ENCODE data around the gene DPF3. TPM values are rescaled to one million over a fixed set of nuclear protein-coding genes. Genes with fewer than 3 reads are reported as not detected.

The DPF3 gene
- total RNA-seq, 1 experiment from 2014 or later, result not detected

DNA sequence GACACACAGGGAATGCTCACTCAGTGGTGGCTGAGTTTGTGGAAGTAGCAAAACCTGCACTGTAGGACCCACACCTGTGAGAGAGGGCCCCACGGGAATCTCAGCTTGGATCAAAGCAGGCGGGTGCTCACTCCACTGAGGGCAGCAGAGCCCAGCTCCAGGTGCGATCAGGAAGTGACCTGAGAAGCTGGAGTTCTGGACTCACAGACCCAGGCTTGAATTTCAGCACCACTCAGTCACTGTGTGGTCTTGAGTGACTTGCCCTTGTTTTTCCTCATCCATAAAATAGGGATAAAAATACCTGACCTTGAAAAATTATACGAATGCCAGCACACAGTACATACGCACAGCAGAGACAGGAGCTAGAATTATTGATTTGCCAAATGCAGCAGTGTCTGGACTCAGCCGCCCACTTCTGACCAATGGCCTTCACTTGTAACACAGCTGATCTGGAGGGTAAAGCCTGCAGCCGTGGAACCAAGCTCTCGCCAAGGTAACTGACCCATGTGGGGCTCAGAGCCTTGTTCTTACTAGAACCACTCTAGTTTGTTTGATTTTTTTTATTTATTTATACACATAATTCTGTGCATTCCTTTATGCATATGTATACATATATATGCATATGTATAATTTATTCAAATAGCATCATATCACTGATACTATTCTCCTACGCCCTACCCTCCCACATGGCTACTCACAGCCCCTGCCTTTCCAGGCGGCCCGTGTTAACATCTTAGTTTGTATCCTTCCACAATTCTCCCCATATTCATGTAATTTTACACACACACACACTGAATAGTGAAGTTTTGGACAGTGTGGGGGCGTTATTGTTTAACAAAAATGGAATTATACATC lies 53.9 kb downstream of the DPF3 start:
- no TSS peak for BruUV-seq (replicated peaks)
- no peaks in the 10 kb centered on the region for H3K79me2 ChIP-seq (ENCODE audit: low read depth)
- POLR2A ChIA-PET (ENCODE audit: unreplicated experiment), result no interaction called here

DNA sequence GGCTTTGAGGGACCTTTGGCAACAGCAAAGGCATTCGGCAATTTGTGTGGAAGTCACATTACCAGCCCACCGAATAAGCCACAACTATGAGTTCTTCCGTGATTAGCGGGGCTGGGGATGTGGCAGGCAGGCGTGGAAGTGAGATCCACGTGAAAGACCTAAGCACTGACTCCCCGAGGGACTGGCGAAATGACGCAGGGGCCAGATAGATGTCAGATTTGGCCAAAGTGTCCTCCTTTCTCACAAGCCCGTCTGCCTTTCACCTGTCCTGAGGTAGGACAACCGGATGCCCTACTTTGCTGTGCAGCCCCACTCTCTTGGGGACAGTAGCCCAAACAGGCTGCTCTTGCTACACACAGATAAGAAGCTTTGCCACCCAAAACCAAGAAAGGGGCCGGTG lies 54.5 kb downstream of the DPF3 start:
- Histone ChIP-seq H3K9me3 (ENCODE audit: insufficient read depth, low read depth) (no peaks in the 10 kb centered on the region), H3K4me3 (no peak overlapping the region), H3K9me2 (ENCODE audit: insufficient read depth) (no peaks in the 10 kb centered on the region), H4K20me1 (ENCODE audit: insufficient read depth) (no peaks in the 10 kb centered on the region), H3K27ac (no peak overlapping the region), H2AFZ (no peak overlapping the region), H3K4me2 (no peak overlapping the region), H3K4me1 (replicated peaks; ENCODE audit: insufficient read depth) (no peaks in the 10 kb centered on the region), H3K36me3 (ENCODE audit: low read depth) (no peaks in the 10 kb centered on the region), H3K79me2 (ENCODE audit: low read depth) (no peaks in the 10 kb centered on the region), H3F3A (ENCODE audit: insufficient read depth, low read depth) (no peaks in the 10 kb centered on the region), H3K27me3 (ENCODE audit: insufficient read depth, low read depth) (peaks cover 95% of the 10 kb centered on the region)
- CTCF ChIA-PET, result no interaction called here
- POLR2A ChIA-PET (ENCODE audit: unreplicated experiment), result no interaction called here
- DNase-seq, result no peak
- TF ChIP-seq CTCF (conservative IDR thresholded peaks at IDR 0.05) (no peak), EZH2 (IDR thresholded peaks at IDR 0.05; ENCODE audit: low read depth) (no peak)
- intact Hi-C loops (cut with micrococcal nuclease; ENCODE audit: unreplicated experiment), result no loop called here
- no TSS peak for BruUV-seq (replicated peaks)

More for the DNA sequence above, 53.9 kb downstream of the DPF3 start:
- no peaks in the 10 kb centered on the region for H3K36me3 ChIP-seq (ENCODE audit: low read depth)
- H3K27me3 ChIP-seq (ENCODE audit: insufficient read depth, low read depth), result peaks cover 95% of the 10 kb centered on the region
- H3K9me2 ChIP-seq (ENCODE audit: insufficient read depth), result no peaks in the 10 kb centered on the region
- H3K4me3 ChIP-seq, result no peak overlapping the region
- intact Hi-C loops (cut with micrococcal nuclease; ENCODE audit: unreplicated experiment), result no loop called here
- no peak overlapping the region for H3K27ac ChIP-seq
- H4K20me1 ChIP-seq (ENCODE audit: insufficient read depth), result no peaks in the 10 kb centered on the region
- no peaks in the 10 kb centered on the region for H3K9me3 ChIP-seq (ENCODE audit: insufficient read depth, low read depth)
- H2AFZ ChIP-seq, result no peak overlapping the region
- H3K4me2 ChIP-seq, result no peak overlapping the region
- no peaks in the 10 kb centered on the region for H3K4me1 ChIP-seq (replicated peaks; ENCODE audit: insufficient read depth)
- no peaks in the 10 kb centered on the region for H3F3A ChIP-seq (ENCODE audit: insufficient read depth, low read depth)
- TF ChIP-seq EZH2 (IDR thresholded peaks at IDR 0.05; ENCODE audit: low read depth), result no peak
- TF ChIP-seq CTCF (conservative IDR thresholded peaks at IDR 0.05), result no peak
- DNase-seq, result no peak
- CTCF ChIA-PET, result no interaction called here

DNA sequence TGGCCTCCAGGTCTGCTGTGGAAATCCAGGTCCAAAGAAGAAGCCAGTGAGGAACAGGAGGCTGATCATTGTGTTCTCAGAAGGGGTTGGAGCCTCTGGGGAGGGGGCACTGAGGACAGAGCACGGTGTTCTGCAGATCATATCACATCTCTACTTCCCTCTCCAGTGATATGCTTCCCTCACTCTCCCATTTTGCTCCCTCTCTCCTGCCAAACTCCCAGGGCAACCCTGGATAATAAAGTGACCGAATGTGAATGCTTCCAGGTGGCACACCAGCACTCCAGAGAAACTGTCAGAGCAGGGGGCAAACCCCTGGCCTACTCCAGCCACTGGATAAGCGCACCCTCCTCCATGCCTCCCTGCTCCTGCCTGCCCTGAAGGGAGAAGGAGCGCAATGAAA lies 57.8 kb downstream of the DPF3 start:
- ChIA-PET CTCF (no interaction called here), POLR2A (ENCODE audit: unreplicated experiment) (no interaction called here)
- H3K9me3 ChIP-seq (ENCODE audit: insufficient read depth, low read depth), result no peaks in the 10 kb centered on the region
- no peaks in the 10 kb centered on the region for H3K9me2 ChIP-seq (ENCODE audit: insufficient read depth)
- H3K4me3 ChIP-seq, result no peak overlapping the region
- peaks cover 95% of the 10 kb centered on the region for H3K27me3 ChIP-seq (ENCODE audit: insufficient read depth, low read depth)
- no peak for TF ChIP-seq EZH2 (IDR thresholded peaks at IDR 0.05; ENCODE audit: low read depth)
- no peak for TF ChIP-seq CTCF (conservative IDR thresholded peaks at IDR 0.05)
- H3K4me2 ChIP-seq, result no peak overlapping the region
- no peak overlapping the region for H2AFZ ChIP-seq
- H3K27ac ChIP-seq, result no peak overlapping the region
- no peaks in the 10 kb centered on the region for H3K36me3 ChIP-seq (ENCODE audit: low read depth)
- H3F3A ChIP-seq (ENCODE audit: insufficient read depth, low read depth), result no peaks in the 10 kb centered on the region
- no peaks in the 10 kb centered on the region for H4K20me1 ChIP-seq (ENCODE audit: insufficient read depth)
- intact Hi-C loops (cut with micrococcal nuclease; ENCODE audit: unreplicated experiment), result no loop called here
- H3K79me2 ChIP-seq (ENCODE audit: low read depth), result no peaks in the 10 kb centered on the region
- no peaks in the 10 kb centered on the region for H3K4me1 ChIP-seq (replicated peaks; ENCODE audit: insufficient read depth)
- no TSS peak for BruUV-seq (replicated peaks)
- no peak for DNase-seq
